K562 (cell line): ENCODE measurements around the gene VMA21. TPM values are rescaled to one million over a fixed set of nuclear protein-coding genes. Genes with fewer than 3 reads are reported as not detected.

ENCODE experiments used
- ATF7 ChIP-seq: fragments of 450-650 bp; IDR thresholded peaks from 2 replicates; pipeline ENCODE4 v1.7.1; 2014; ENCODE audit warnings: mild to moderate bottlenecking, moderate library complexity
- CTBP1 ChIP-seq: fragments of 450-650 bp; IDR thresholded peaks from 2 replicates; pipeline ENCODE4 v1.6.1; 2016; ENCODE audit warnings: borderline replicate concordance
- EP400 ChIP-seq: fragments of 450-650 bp; IDR thresholded peaks from 2 replicates; pipeline ENCODE4 v1.6.1; 2017; ENCODE audit warnings: antibody characterized with exemption, mild to moderate bottlenecking, moderate library complexity
- FOXJ3 ChIP-seq: sonication (generic); formaldehyde crosslinking; IDR thresholded peaks from 2 replicates; pipeline ENCODE4 v1.4.0; 2020; ENCODE audit warnings: mild to moderate bottlenecking, missing genetic modification reagents
- HBP1 ChIP-seq: fragments of 450-650 bp; formaldehyde crosslinking; IDR thresholded peaks from 2 replicates; pipeline ENCODE4 v1.4.0; 2022; ENCODE audit warnings: missing genetic modification characterization
- ZBTB40 ChIP-seq, 2 experiments: fragments of 450-650 bp in 1 of 2; sonication (generic) in 1 of 2; formaldehyde crosslinking in 1 of 2; IDR thresholded peaks; 2 replicates each; pipeline versions ENCODE4 v1.7.1 to v1.9.0; 2016 to 2022; ENCODE audit warnings: inconsistent platforms in 1 of 2, mild to moderate bottlenecking in 1 of 2, missing genetic modification reagents in 1 of 2
- ZNF592 ChIP-seq: fragments of 450-650 bp; IDR thresholded peaks from 2 replicates; pipeline ENCODE4 v1.6.1; 2017; ENCODE audit warnings: antibody characterized with exemption, mild to moderate bottlenecking
- polyA plus RNA-seq, 8 experiments: library from polyadenylated mRNA; depleted of rRNA in 4 of 8; stranded (reverse) in 5 of 8; unstranded in 3 of 8; fragments of >200 nt; fragmentation: Nextera tagmentation in 2 of 8; fragmentation: Illumina TruSeq in 1 of 8; extraction: Ambion mirVana in 2 of 8; extraction: Trizol in 1 of 8; gene quantifications; 2 replicates each; pipeline versions ENCODE4 v1.2.1 to v1.2.3, GENCODE V29; 2011 to 2014; ENCODE audit warnings: inconsistent platforms in 1 of 8, missing spikeins in 1 of 8
- total RNA-seq, 7 experiments: library from RNA; depleted of rRNA in 6 of 7; stranded (reverse); fragments of >200 nt in 6 of 7; fragmentation: Illumina TruSeq in 2 of 7; extraction: Trizol in 2 of 7; gene quantifications; 2 replicates each; pipeline versions ENCODE4 v1.2.1 to v1.2.3, GENCODE V29; 2011 to 2021; ENCODE audit warnings: low replicate concordance in 1 of 7
- TF ChIP-seq, protein P1 (sequence below): sonication (generic); formaldehyde crosslinking; IDR thresholded peaks from 2 replicates; pipeline ENCODE4 v1.4.0; 2020; ENCODE audit warnings: mild to moderate bottlenecking, missing genetic modification reagents

Gene VMA21
- total and polyA plus RNA-seq, 9 of the 15 experiments (the other 6 are each of a cell fraction or from before 2014, with no cell fraction given): 17.5 to 101 (median 47.5) TPM

DNA sequence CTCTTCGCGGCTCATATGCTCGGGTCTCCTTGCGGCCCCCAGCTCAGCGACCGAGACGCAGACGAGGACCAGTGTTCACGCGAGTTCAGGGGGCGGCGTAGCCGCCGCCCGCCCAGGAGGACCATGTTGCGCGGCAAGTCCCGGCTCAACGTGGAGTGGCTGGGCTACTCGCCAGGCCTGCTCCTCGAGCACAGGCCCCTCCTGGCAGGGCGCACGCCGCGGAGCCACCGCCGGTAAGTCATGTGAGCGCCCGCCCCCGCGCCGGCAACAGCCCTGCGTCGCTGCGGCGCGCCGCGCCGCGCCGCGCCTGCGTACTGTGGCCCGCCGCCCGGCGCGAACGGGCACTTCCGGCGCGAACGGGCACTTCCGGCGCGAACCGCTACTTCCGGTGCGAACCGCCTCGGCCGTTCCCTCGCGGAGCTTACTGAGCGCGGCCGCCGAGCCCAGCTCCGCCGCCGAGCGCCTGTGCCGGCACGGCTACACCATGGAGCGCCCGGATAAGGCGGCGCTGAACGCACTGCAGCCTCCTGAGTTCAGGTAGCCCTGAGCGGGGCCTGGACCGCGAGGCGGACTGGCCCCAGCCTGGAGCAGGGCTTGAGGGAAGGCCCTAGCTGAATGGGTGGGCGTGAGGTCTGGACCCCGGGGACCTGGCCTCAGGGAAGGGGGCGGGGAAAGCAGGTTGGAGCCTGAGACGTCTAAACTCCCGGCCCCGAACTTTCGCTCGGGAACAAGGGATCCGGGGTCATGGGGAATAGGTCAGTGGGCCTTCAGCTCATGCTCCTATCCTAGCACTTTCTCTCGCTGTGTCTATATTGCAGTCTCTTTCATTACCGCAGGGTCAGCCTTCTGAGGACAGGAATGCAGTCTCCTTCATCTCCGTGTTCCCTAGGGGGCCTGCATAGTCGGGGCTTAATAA is at the start of gene VMA21 (continued):
- TF ChIP-seq HBP1 (no peak), ZBTB40 (IDR thresholded peaks at IDR 0.05) (peak; percentile 91), ZBTB40 (CRISPR knock-in tag; IDR thresholded peaks at IDR 0.05) (no peak), EP400 (peak; percentile 67; the same call in 1 of the 2 replicates), ATF7 (peak; percentile 58; the same call in 1 of the 2 replicates), FOXJ3 (CRISPR knock-in tag) (no peak), ZNF592 (peak; percentile 92), CTBP1 (peak; percentile 57; the same call in 1 of the 2 replicates)
- TF ChIP-seq, protein P1, sequence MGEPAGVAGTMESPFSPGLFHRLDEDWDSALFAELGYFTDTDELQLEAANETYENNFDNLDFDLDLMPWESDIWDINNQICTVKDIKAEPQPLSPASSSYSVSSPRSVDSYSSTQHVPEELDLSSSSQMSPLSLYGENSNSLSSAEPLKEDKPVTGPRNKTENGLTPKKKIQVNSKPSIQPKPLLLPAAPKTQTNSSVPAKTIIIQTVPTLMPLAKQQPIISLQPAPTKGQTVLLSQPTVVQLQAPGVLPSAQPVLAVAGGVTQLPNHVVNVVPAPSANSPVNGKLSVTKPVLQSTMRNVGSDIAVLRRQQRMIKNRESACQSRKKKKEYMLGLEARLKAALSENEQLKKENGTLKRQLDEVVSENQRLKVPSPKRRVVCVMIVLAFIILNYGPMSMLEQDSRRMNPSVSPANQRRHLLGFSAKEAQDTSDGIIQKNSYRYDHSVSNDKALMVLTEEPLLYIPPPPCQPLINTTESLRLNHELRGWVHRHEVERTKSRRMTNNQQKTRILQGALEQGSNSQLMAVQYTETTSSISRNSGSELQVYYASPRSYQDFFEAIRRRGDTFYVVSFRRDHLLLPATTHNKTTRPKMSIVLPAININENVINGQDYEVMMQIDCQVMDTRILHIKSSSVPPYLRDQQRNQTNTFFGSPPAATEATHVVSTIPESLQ (CRISPR knock-in tag): 0 out of 2 replicates have a peak, but pooled peaks have one; percentile 49
